ENCODE results near the gene SPAG9.

DNA sequence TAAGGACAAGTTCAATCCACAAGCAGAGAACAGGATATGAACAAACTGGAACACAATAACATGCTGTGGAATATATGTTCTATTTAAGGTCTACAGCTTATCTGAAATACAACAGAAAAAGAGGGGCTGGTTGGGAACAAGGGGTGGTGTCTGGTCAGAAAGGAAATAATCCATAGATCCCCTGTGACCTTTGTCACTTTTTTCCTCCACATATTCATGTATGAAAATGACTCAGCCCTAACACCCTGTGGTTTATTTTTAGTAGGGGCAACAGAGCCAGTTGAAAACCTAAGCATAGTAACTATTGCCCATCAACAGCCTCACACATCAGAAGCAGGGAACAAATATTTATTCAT is 12.3 kb upstream of the SPAG9 start:
- TF ChIP-seq CTCF (IDR thresholded peaks at IDR 0.05; ENCODE audit: low read length) (no peak), EZH2 (optimal IDR thresholded peaks at IDR 0.05; ENCODE audit: low read depth, low read length) (no peak)

Data from MM.1S (cell line).